Mesothelial cell of epicardium (in vitro differentiated cells): ENCODE measurements around the gene SCNN1B. TPM values are rescaled to one million over a fixed set of nuclear protein-coding genes. Genes with fewer than 3 reads are reported as not detected.

Experiments used
- DNase-seq, 2 experiments: peaks; one replicate each; pipeline ENCODE4 v3.0.0; 2021; ENCODE audit warnings: low spot score in 2 of 2; ENCODE audit not compliant: unreplicated experiment in 2 of 2
- H3K27ac Mint-ChIP-seq: 2 replicates; pipeline ENCODE4 v1.8.0; 2021; ENCODE audit warnings: mixed read lengths
- H3K27me3 Mint-ChIP-seq: 2 replicates; pipeline ENCODE4 v1.8.0; 2021; ENCODE audit warnings: low read depth, mixed read lengths
- H3K36me3 Mint-ChIP-seq: 2 replicates; pipeline ENCODE4 v1.8.0; 2021; ENCODE audit warnings: mixed read lengths
- H3K4me1 Mint-ChIP-seq: 2 replicates; pipeline ENCODE4 v1.8.0; 2021; ENCODE audit warnings: mixed read lengths
- H3K4me3 Mint-ChIP-seq: 2 replicates; pipeline ENCODE4 v1.8.0; 2021; ENCODE audit warnings: mild to moderate bottlenecking, moderate library complexity, mixed read lengths
- H3K9me3 Mint-ChIP-seq: 2 replicates; pipeline ENCODE4 v1.8.0; 2021; ENCODE audit warnings: mixed read lengths
- total RNA-seq: library from RNA; stranded (reverse); gene quantifications from 3 replicates; pipeline ENCODE4 v1.2.1, GENCODE V29; 2021
- TF ChIP-seq, protein P1 (sequence below): fragments of 200-600 bp; sonication (generic); IDR thresholded peaks from one replicate; pipeline ENCODE4 v1.5.0; 2021; ENCODE audit warnings: antibody characterized with exemption; ENCODE audit not compliant: unreplicated experiment

Gene SCNN1B
- total RNA-seq, 1 donor from 2014 or later, result not detected

DNA sequence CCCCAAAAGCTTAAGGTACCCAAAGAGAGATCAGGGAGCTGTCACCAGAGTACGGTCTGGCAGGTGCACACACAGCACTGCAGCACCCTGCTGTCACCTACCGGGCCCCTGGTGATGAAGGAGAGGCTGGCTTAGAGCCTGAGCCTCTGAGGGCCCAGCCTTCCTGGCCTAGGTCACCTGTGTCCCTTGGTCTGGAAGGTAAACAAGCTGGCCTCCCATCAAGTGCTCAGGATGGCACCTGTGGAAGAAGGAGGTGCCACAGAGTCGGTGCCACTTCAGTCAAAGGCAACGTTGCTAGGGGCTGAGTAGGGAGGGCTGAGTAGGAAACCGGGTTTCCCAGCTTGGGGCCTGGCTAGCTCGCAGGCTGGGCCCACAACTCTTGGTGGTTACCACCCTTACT, 80.2 kb downstream of the SCNN1B start:
- Mint-ChIP-seq H3K27ac (no peak overlapping the region), H3K36me3 (no peaks in the 10 kb centered on the region), H3K9me3 (no peaks in the 10 kb centered on the region), H3K4me3 (no peak overlapping the region), H3K4me1 (no peaks in the 10 kb centered on the region), H3K27me3 (peaks cover 15% of the 10 kb centered on the region)
- TF ChIP-seq, protein P1, sequence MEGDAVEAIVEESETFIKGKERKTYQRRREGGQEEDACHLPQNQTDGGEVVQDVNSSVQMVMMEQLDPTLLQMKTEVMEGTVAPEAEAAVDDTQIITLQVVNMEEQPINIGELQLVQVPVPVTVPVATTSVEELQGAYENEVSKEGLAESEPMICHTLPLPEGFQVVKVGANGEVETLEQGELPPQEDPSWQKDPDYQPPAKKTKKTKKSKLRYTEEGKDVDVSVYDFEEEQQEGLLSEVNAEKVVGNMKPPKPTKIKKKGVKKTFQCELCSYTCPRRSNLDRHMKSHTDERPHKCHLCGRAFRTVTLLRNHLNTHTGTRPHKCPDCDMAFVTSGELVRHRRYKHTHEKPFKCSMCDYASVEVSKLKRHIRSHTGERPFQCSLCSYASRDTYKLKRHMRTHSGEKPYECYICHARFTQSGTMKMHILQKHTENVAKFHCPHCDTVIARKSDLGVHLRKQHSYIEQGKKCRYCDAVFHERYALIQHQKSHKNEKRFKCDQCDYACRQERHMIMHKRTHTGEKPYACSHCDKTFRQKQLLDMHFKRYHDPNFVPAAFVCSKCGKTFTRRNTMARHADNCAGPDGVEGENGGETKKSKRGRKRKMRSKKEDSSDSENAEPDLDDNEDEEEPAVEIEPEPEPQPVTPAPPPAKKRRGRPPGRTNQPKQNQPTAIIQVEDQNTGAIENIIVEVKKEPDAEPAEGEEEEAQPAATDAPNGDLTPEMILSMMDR, result no peak
- no peak for DNase-seq

DNA sequence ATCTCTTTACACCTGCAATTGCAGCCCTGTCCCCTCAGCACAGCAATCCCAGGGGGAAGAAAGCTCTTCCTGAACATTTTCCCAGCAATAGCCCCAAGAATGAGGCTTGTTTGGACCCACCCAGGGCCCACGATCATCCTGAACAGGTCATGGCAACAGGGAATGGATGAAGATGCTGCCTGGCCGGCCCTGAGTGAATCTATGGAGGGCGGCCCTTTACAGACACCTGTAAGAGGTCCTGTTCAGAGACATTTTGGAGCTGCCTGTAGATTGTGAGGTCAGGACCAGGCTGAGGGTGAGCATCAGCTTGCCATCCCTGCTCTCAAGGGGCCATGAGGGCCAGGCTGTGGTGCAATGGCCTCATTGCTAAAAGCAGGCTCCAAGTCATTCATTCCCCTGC, 81.8 kb downstream of the SCNN1B start:
- no peak for DNase-seq
- no peak overlapping the region for H3K4me3 Mint-ChIP-seq
- peaks cover 9% of the 10 kb centered on the region for H3K27me3 Mint-ChIP-seq
- H3K27ac Mint-ChIP-seq, result no peak overlapping the region
- H3K36me3 Mint-ChIP-seq, result peaks cover 8% of the 10 kb centered on the region
- H3K9me3 Mint-ChIP-seq, result no peaks in the 10 kb centered on the region
- no peaks in the 10 kb centered on the region for H3K4me1 Mint-ChIP-seq
- TF ChIP-seq, protein P1, result no peak

DNA sequence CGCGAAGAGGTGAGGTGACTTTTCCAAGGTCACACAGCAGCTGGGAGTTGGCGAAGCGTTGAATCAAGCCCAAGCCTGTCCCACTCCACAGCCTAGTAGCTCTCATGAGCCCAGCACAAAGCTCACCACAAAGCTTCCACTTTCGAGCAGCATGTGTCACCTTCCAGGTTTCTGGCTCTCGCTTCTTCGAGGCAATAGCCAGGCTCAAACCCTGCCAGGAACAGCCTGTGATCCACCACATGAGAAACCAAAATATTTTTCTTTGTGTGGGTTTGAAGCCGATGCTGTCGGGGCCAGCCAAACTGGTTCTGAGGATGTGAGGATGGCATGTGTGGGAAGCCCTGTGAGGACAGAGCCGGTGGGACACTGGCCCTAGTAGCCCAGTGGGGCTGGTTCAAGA, 82.8 kb downstream of the SCNN1B start:
- Mint-ChIP-seq H3K36me3 (peaks cover 15% of the 10 kb centered on the region), H3K4me1 (no peaks in the 10 kb centered on the region), H3K4me3 (no peak overlapping the region), H3K27me3 (peaks cover under 1% of the 10 kb centered on the region), H3K27ac (no peak overlapping the region), H3K9me3 (no peaks in the 10 kb centered on the region)
- TF ChIP-seq, protein P1, result no peak
- DNase-seq, result no peak

DNA sequence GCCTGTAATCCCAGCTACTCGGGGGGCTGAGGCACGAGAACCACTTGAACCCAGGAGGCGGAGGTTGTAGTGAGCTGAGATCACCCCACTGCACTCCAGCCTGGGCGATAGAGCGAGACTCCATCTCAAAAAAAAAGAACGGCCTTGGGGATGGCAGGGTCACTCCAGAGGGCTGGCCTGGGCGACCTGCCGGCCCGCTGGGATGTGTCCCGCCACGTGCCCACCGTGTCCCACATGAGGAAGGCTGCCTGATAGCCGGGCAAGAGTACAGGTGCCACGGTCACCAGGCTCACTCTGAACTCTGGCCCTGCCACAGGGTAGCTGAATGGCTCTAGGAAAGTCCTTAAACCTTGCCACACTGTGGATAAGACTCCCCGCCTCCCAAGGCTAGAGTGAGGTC, 83.3 kb downstream of the SCNN1B start:
- Mint-ChIP-seq H3K4me3 (no peak overlapping the region), H3K27ac (no peak overlapping the region), H3K27me3 (no peaks in the 10 kb centered on the region), H3K36me3 (peaks cover 16% of the 10 kb centered on the region), H3K9me3 (no peaks in the 10 kb centered on the region), H3K4me1 (no peaks in the 10 kb centered on the region)
- no peak for DNase-seq
- TF ChIP-seq, protein P1, result no peak

DNA sequence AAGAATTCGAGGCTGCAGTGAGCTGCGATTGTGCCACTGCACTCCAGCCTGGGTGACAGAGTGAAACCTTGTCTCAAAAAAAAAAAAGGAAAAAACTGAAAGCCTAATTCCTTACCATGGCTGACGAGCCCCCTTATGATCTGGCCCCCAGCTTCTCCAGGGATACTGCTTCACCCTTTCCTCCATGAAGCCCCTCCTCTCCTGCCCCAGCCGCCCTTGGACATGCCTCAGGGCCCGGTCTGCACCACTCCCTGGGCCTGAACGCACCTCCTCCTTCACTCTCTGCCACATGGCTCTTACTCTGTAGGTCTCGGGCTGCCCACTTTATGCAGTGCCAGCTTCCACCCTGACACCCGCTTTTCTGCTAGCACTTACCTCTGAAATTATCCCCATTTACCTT, 85.6 kb downstream of the SCNN1B start:
- no peaks in the 10 kb centered on the region for H3K4me1 Mint-ChIP-seq
- no peak overlapping the region for H3K4me3 Mint-ChIP-seq
- DNase-seq, result no peak
- H3K27me3 Mint-ChIP-seq, result no peaks in the 10 kb centered on the region
- no peak overlapping the region for H3K27ac Mint-ChIP-seq
- TF ChIP-seq, protein P1, result no peak
- no peaks in the 10 kb centered on the region for H3K9me3 Mint-ChIP-seq
- H3K36me3 Mint-ChIP-seq, result peaks cover 30% of the 10 kb centered on the region

DNA sequence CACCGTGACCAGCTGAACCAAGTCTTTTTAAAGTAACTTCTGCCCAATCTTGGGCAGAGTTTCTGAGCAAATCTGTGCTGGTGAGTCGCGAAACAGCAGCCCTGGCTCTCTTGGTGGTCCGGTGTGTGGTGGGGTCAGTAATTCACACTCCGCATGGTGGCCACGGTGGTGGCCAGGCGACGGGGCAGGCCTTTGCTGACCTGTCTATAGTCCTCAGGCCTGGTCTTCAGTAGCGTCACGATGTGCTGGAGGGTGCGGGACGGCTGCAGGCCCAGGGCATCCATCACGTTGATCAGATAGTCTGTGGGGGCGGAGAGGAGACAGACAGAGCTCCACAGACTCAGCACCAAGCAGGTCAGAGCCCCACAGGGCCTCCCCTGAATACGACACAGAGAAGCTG, 86.7 kb downstream of the SCNN1B start:
- TF ChIP-seq, protein P1, result no peak
- H3K4me3 Mint-ChIP-seq, result no peak overlapping the region
- no peak for DNase-seq
- no peaks in the 10 kb centered on the region for H3K9me3 Mint-ChIP-seq
- H3K36me3 Mint-ChIP-seq, result peaks cover 32% of the 10 kb centered on the region
- H3K27me3 Mint-ChIP-seq, result no peaks in the 10 kb centered on the region
- H3K27ac Mint-ChIP-seq, result no peak overlapping the region
- H3K4me1 Mint-ChIP-seq, result no peaks in the 10 kb centered on the region
